Hematopoietic multipotent progenitor cell treated with erythropoietin and hydrocortisone succinate and interleukin-3 and kit ligand, for 15 days (in vitro differentiated cells): ENCODE data around the gene EGFL8.
"Not testable (repeated sequence)": the region's sequence is repeated elsewhere in the genome, so short reads cannot be mapped to it uniquely, and the experiment has no call there.

ENCODE experiments used
- DNase-seq: peaks from one replicate; pipeline ENCODE4 v3.0.0-alpha.2; 2015; ENCODE audit warnings: low spot score

Gene EGFL8

GRCh38 chr6:32164295-32164694 lies at the start of gene EGFL8:
EGFL8 (plus strand) TSS chr6:32164595; CDS start chr6:32166166, 1,571 bp downstream.
- DNase-seq: no peak

- no peak for DNase-seq
Observed at GRCh38 chr6:32114796-32115195, 49.6 kb upstream of the EGFL8 start.

DNA sequence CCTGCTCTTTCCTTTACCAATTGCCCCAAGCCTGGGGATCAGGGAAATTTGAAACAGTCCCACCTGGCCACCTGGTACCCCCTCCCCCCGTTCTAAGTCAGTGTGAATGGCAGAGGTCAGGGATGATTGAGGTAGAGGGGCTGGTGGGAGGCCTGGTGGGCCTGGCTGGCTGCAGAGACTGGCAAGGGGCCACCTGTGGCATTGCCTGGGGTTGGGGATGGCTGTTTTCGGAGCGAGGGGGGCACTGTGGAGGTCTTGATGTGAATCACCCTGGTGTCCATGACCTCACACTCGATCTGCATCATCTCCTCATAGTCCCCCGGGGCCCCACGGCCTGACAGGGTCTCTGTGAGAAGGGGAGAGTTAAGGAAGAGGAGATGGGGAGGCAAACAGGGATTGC lies 48.8 kb upstream of the EGFL8 start:
- DNase-seq: no peak

DNA sequence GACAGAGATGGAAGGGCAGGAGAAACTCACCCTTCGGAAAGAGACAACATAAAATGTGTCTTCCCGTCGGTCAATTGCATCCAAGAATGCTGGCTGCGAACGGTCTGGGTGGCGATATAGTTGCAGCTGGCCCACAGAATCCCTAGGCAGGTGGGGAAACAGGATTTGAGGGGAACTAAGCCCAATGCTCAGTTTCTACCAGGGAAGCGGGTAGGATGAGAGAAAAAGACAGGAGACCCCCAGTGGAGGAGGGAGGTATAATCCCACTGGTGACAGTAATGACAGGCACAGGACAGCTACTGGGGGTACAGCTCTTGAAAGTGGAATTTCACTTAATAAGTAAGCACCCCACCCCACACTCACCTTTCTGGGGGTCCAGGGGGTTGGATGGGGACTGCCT lies 47.7 kb upstream of the EGFL8 start:
- peak; percentile 61 for DNase-seq

DNA sequence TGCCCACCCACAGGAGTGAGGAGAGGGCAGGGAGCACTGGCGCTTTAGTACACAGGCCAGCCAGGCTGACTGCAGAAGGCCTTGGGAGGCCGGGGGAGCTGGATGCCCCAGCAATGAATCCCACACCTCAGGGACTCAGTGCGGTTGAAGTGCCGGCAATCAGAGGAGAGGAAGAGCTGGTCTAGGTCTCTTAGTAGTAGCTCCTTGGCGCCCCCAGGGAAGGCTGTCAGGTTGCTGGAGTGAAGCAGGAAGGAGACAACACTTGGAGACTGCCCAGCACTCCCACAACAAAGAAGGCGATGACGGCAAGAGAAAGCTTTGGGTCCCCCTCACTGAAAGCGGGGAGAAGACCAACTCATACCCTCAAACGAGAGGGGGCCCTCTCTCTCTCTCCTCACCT lies 46.9 kb upstream of the EGFL8 start:
- no peak for DNase-seq

GRCh38 chr6:32118782-32119628 lies 45.4 kb upstream of the EGFL8 start:
- peak; percentile 84 for DNase-seq

- no peak for DNase-seq
Observed at GRCh38 chr6:32120573-32121059, 43.8 kb upstream of the EGFL8 start.

- DNase-seq: no peak
Observed at GRCh38 chr6:32123681-32124080, 40.7 kb upstream of the EGFL8 start.

DNA sequence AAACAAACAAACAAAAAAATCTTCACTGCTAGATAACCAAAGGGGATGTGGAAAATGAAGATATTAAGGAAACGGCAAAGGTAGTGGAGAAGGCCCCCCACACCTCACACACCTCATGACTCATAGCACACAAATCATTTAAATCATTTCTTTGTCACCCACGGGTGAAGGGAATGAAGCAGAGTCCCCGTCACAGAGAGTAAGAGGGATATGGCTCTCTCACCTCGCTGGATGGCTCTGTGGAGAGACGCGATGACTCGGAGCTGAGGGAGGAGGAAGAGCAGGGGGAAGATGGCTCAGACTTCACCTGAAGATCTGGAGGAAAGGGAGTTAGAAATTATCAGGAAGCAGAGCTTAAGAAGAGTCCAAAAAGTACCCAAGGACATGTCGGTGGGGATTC lies 37.5 kb upstream of the EGFL8 start:
- DNase-seq: no peak

GRCh38 chr6:32127409-32127716 lies 37.0 kb upstream of the EGFL8 start:
- DNase-seq: no peak

DNA sequence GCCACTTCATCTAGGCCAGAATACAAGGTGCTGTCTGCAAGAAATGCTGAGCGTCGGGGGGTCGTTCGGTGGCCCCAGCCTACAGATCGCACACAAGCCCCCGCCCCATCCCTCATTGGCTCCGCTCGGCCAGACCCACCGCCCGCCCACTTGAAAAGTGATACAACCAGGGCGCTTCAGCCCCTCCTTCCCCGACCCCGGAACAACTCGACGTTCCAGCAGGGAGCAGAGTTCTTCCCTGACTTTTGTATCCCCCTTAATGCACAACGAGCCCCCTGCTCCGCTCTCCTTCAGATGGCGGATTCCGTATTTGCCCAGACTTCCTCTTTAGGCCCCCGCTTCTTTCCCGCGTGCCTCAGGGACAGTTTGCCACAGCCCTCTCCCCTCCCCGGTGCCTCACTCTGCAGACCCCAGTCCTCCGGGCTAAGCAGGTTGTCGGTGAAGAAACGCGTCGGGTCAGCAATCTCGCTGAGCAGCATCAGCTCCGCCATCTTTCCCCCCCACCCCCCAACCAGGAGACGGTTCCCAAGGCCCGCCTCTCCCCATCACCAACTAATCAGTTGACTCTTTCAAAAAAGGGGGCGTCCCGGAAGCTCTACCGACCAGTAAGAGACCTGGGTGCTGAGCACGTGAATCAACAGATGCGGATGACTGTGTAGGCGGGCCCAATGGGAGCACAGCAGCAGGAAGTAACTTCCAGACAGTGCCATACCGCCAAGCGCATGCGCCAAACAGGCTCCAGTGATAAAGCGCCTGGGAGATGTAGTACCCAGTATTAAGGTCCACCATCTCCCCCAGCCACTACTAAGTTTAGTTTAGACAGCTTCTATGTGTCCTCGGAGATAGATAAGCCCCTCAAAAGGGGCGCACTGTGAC lies 36.4 kb upstream of the EGFL8 start, which contains the start of gene ATF6B:
Gene ATF6B (minus strand): TSS at position 530 of the 876 bp plus-strand sequence. CDS start 39 bp downstream, at position 491.
- DNase-seq: peak; percentile 100

- no peak for DNase-seq
Observed at GRCh38 chr6:32128751-32129296, 35.6 kb upstream of the EGFL8 start.

- peak; percentile 29 for DNase-seq
Observed at GRCh38 chr6:32129297-32130088, 34.9 kb upstream of the EGFL8 start.

DNA sequence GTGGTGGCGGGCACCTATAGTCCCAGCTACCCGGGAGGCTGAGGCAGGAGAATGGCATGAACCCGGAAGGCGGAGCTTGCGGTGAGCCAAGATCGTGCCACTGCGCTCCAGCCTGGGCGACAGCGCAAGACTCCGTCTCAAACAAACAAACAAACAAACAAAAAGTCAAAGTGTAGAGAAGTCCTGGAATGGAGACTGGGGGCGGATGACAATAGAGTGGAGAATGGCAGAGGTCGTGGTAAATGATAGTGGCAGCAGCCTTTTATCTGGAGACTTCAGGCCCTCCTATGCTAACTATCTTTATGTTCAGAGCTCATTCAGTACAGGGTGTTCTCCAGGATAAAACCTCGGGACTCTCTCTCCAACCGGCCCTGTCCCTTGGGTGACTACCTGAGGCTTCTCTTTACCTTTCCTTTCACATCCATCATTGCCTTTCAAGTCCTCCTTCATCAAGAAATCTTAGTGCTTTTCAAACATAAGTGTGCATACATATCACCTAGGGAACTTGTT lies 32.9 kb upstream of the EGFL8 start:
- DNase-seq: peak; percentile 75

- DNase-seq: no peak
Observed at GRCh38 chr6:32132110-32132509, 32.3 kb upstream of the EGFL8 start.

DNA sequence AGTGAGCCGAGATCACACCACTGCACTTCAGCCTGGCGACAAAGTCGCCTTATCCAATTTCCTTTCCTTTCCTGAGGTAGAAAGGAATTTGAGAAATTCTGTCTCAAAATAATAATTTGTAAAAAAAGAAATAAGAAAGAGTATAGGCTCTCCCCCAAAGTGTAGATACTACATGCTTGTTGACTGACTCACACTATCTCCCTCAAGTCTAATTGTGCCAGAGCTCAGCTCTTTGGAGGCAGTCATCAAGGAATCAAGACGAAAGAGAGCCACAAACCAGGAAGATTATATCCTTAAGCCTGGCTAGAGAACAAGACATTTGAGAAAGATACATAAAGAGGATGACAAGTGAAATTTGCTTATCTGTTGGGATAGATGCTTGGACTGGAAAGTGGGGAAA lies 30.6 kb upstream of the EGFL8 start:
- no peak for DNase-seq

- DNase-seq: no peak
Observed at GRCh38 chr6:32137454-32137853, 26.9 kb upstream of the EGFL8 start.

DNA sequence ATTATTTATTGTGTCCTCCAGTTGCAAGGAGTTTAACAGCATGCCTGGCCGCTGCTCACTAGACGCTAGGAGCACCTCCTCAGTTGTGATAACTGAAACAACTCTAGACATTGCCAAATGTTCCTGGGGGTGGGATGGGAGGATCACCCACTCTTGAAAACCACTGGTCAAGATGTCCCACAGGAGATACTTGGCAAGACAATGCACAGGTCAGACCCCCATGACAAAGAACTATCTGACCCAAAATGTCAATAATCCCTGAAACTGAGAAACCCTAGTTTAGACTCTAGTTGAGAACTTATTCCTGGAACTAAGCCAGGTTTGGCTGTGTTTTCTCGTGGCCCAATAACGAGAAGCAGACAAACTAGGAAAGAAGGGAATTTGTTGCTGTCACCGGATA lies 24.8 kb upstream of the EGFL8 start:
- DNase-seq: no peak

DNA sequence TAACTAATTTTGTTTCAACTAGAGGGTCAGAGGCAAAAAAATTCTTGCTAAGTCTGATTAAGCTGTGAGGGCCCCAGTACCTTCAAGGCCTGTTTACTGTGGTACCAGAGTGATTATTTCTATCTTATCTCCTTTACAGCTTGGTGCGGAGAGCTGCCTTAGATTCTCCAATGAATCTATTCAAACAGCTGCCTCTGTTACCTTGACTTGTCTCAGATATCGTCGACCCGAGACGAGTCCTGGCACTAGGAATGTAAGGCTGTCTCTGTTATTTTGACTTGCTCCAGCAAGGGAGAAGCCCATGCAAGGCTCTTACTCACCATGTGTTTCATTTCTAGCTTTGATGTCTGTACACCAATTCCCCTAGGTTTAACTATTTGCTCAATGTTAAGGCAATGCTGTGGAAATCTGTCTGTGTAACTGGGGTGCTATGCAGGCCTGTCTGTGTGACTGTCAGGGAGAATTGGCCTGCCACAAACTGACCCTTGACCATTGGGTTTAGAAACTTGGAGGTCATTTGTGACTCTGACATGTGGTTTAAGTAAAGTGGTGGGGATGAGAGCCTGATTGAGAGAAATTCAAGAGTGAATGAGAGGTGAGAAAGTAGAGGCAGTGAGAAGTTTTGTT lies 23.9 kb upstream of the EGFL8 start:
- peak; percentile 51 for DNase-seq

DNA sequence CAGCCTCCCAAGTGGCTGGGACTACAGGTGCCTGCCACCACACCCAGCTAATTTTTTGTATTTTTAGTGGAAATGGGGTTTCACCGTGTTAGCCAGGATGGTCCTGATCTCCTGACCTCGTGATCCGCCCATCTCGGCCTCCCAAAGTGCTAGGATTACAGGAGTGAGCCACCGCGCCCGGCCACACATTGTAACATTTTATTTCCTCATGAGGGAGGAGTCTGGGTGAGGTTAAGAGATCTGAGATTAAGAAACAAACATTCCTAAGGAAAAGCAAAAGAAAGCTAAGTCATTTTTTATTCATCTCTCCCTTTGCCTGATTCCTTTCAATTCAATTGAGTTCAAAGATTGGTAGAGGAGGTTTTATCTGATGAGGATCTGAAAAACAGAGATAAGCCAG lies 20.2 kb upstream of the EGFL8 start:
- DNase-seq: not testable (repeated sequence)

GRCh38 chr6:32146287-32146686 lies 18.1 kb upstream of the EGFL8 start:
- no peak for DNase-seq
